HG02798 (cell line): Measurements from ENCODE around the gene CACNG3.

Source experiments
- ATAC-seq: cut with Tn5 transposase; IDR thresholded peaks from one replicate; pipeline ENCODE4 v1.9.1; 2021; ENCODE audit warnings: mild to moderate bottlenecking; ENCODE audit not compliant: unreplicated experiment, poor library complexity

CACNG3 gene

DNA sequence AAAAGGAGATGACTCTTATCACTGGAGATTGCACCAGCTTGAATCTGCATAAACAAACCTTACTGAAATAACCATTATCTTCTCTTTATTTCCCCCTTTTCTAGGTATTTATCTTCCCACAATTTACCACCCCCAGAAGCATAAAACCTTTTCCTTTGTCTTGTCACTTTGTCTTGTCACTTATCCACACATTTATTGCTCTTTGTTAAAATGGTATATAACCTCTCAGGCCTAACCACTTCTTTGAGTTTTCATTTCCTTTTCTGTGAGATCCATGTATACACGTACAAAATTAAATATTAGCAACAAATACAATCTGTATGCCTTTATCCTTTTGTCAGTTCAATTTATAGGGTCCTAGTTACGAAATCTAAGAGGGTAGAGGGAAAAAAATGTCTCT is 122.9 kb downstream of the CACNG3 start:
- no peak for ATAC-seq

DNA sequence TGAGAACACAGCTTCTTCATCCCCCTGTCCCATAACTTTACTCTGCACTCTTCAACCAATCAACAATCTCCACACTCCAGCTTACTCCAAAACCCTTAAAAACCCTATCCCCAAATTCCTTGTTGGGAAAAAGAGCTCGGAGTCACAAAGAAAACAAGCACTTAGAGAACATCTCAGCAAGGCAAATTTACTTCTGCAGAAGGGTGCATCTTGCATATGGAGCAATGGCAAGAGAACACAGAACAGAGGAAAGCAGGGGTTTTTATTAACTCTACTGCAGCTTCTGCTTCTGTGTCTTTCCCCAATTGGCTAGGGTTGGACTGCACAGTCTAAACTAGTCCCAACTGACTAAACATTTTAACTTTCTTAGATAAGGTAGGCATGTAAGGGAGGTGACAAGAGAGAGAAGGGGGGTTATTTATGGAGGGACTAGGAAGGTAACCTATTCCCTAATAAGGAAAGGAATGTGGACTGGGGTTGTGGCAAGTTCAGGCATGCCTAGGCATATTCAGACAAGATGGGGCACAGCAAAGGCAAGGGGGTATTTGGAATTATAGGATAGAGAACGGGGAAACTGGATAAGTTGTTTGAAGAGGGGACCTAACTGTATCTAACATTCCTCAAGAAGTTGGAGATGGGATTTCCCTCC is 125.5 kb downstream of the CACNG3 start:
- no peak for ATAC-seq

DNA sequence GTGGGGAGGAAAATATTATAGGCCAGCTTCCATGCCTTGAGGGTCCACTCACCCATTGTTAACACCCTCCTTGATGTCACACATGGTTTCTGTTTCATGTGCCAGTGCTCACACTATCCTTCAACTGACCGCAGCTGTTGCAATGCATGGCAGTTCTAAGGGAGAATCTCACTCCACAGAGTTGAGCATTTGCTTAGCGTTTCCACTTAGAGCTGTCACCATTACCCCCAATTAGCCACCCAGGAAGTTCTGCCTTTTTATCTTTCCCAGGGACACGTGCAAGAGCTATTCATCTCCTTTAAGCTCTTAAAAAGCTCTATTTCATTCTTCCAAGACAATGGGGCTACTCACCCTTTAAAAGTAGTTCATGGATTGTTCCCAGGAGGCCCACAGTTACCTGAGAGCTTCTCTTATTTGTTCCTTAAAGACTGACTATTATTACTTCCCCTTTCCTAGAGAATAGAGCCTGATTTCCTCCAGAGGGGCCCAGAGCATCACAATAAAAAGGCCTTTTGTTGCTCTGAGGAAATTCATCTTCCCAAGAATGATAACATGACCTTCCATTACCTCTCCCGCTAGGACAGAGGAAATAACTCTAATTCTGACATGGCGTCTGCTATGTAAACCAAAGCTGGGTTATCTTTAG is 126.8 kb downstream of the CACNG3 start:
- ATAC-seq: no peak

DNA sequence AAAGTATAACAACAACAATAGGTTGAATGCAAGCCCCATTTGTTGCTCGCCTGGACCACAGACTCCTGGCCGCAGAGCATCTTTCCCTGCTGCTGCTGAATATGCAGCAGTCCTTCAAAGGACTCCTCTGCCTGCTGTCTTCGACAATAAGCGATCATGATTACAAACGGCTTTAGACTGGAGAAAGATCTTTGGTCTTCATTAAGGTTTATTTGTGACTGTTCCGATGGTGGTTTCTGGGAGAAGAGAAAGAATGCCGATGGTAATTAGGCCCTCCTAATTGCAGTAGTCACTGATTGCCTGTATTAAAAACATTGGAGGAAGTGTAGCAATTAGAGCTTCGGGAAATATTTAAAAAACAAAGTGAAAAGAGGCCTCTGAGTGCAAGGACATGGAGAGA is 138.2 kb downstream of the CACNG3 start:
- ATAC-seq: no peak

DNA sequence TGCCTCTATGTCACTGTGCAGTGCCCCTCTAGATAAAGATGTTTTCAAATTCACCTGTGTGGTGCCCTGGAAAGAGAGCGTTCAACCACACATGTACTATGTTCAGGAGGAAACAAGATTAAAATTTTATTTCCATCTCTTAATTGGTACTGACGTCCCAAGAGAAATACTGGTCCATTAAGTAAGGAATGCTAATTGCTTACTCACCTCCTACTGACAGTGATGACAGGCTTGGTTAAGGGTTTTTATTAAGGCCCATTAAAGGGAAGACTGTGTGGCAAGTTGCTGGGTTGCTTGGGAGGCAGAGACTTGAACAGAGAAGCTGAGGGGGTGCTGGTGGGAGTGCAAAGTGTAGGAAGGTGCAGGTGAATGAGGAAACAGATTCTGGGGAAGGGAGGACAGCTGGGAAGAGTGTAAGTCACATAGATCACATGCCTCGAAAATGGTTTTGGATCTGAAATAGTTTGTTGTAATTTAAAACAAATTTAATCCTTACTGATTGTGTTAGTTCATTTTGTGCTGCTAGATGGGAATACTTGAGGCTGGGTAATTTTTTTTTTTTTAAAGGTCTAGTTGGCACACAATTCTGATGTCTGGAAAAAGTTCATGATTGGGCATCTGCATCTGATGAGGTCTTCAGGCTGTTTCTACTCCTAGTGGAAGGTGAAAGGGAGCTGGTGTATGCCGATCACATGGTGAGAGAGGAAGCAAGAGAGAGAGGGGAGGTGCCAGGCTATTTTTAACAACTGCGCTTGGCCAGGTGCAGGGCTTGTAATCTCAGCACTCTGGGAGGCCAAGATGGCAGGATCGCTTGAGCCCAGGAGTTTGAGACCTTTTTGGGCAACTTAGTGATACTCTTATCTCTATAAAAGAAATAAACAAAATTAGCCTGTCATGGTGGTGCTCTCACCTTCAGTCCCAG is 140.5 kb downstream of the CACNG3 start:
- ATAC-seq: peak; percentile 62

DNA sequence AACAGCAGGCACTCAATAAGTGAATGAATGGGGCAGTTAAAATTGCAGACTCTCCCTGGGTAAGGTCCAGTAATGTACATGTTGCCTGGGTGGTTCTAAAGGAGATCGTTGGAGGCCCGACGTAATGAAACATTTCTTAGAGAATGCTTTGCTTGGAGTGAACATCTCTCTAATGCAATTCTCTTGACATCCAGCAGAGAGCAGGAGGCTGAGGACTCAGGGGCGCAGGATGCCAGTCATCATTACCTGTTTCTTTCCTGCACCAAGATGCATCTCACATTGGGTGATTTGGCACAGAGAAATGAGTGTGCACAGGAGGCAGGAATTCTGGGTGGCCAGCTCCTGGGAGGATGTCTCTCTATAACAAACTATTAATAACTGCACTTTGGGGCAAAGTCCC is 152.9 kb downstream of the CACNG3 start:
- ATAC-seq: no peak
